ENCODE data around the gene WDR62.

WDR62 gene

DNA sequence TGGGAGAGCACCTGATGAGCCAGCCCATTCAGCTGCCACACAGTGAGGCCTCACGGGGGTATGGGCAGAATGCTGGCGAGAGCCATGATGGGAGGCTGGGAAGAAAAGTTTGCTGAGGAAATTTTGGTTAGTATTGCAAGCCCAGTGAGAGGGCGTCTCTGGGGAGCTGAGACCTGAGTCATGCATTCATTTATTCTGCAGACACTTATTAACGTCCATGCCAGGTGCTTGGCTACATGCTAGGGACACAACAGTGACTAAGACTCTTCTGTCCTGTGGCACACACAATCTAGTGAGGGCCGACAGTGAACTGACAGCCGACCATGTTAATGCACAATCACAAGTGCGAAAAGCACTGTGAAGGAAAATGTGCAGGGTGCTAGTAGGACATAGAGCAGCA is 27.2 kb downstream of the WDR62 start:
- DNase-seq: no peak

DNA sequence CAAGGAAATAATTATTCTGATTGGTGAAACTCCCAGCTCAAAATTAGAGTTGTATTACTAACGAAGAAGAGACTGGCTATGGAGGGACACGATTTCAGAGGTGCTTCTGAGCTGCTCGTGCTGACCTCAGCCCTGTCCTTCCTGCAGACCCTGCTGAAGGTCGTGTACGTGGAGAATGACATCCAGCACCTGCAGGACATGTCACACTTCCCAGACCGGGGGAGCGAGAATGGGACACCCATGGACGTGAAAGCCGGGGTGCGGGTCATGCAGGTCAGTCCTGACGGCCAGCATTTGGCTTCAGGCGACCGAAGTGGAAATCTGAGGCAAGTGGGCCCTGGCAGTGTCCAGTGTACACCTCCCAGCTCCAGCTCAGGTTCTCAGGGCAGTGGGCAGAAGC is 28.2 kb downstream of the WDR62 start:
- no peak for DNase-seq

DNA sequence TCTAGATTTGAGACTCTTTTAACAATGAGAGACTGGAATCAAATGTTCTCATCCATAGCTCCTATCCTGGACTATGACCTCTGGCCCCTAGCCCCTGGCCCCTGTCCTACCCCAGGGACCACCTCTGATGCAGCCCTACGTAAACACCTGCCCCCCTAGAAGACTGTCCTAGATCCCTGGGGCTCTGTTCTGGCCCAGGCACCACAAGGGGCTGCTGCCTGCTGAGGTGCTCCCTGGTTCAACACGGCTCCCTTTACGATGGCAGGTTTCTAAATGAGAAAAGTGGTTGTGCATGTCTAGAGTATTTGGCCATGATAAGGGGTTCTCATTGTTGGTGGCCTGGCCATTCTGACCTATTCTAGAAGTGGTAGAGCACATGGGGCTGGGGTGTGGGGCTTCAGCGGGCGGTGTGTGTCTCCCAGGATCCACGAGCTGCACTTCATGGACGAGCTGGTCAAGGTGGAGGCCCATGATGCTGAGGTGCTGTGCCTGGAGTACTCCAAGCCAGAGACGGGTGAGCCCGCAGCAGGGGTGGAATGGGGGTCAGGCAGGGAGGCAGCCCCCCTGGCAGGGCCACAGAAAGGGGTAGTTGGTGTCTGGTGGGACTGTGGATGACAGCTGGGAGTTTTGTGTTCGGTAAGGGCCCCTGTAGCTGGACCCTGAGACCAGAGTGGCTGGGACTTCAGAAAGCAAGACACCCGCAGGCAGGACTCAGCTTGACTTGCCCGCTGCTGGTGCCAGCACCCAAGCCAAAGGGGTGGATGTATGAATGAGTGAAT is 29.7 kb downstream of the WDR62 start:
- no peak for DNase-seq

DNA sequence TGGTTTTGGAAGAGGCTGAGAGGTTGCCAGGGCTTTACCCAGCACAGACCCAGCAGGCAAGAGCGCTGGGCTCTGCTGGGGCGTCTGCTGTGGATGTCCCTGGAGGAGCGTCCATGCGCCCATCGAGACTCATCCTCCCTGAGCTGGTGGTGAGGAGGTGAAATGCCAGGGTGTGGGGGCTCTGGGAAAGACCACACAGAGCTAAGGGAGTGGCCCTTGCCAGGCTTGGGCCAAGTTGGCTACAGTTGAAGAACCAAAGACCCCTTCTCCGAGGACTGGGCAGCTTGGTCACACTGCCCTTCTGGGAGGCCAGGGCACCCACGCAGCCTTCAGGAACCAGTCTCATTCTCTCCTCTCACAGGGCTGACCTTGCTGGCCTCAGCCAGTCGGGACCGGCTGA is 31.6 kb downstream of the WDR62 start:
- no peak for DNase-seq

DNA sequence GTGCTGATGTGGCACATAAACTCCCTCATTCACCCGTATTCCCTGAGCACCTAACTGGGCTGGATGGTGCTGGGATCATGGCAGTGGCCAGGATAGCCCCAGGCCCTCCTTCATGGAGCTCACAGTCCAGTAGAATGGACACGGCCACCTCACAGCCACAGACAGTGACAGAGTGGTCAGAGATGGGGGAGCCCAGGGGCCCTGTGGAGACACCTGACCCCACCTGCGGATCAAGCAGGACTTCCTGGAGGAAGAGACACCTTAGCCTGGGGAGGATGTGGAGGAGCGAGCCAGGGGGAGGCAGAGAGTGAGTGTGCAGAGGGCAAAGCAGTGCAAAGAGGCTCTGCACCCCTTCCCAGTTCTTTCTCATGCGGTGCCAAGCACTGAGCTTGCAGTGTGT is 35.1 kb downstream of the WDR62 start:
- no peak for DNase-seq

DNA sequence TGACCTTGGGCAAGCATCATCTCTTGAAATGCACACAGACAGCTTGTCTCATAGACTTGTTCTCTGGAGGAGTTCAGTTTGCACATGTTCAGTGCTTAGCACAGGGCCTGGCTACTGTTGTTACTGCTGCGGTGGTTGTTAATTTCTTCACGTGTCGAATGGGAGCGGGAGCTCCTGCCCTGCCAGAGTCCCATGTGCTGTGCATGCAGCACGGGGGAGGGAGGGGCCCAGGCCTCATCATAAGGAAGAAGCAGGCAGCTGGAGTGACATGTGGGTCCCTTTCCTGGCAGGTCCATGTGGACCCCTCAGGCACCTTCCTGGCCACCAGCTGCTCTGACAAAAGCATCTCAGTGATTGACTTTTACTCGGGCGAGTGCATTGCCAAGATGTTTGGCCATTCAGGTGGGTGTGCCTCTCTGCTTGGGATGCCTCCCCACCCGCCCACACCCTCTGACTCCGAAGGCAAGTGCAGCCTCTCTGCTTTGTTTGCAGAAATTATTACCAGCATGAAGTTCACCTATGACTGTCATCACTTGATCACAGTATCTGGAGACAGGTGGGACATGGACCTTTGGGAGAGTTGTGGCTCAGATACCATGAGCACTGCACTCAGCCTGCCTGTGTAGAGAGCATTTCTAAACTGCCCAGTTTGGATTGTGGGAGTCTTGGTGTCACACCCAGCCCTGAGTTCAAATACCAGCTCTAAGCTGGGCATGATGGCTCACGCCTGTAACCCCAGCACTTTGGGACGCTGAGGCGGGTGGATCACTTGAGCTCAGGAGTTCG is 36.4 kb downstream of the WDR62 start:
- DNase-seq: no peak

DNA sequence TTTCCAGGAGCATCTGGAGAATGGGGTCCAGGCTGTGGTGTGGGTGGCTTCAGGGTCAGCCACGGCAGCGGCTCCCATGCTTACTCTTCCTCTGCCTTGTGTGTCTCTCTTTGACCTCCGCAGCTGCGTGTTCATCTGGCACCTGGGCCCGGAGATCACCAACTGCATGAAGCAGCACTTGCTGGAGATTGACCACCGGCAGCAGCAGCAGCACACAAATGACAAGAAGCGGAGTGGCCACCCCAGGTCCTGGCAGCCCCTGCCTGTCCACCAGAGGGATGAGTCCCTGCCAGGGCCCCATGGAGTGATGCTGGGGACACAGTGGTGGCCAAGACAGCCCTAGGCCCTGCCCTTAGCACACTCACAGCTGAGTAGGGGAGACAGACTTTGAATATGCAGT is 37.9 kb downstream of the WDR62 start:
- no peak for DNase-seq

DNA sequence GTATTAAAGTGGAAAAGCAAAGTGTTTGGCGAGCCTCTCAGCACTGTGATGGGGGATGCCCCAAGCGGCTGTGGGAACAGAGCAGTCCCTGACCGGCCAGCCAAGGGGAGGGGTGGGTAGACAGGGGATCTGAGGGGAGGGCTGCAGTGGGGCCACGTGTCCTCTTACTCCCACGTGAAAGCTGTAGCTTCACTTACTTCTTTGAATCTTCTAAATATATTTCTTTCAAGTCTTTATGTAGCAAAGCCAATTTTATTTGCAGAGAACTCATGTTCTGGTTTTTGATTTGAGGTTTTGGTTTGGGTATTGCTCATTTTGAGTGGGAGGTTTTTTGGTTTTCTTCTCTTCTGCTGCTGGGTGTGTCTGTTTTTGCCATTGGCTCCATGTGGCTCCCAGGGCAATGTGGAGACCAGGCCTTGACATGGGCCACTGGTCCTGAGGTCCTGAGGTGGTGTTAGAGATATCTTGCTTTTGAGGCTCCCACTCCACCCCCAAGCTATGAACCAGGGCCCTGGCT is 38.5 kb downstream of the WDR62 start:
- DNase-seq: no peak

DNA sequence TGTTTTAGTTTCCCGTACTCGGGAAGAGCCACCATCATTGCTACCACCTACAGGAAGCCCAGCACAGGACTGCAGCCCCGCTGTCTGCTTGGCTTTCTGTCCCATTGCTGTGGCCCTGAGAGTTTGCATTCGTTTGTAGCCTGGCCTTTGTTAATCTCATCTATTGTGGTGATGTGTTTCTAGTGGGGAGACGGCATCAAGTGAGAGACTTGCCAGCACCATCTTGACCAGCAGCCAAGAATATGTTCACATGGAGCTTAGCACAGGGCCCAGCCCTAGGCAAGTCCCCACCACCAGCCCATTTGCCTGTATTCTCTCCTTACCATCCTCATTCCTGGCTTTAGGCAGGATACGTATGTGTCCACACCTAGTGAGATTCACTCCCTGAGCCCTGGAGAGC is 39.0 kb downstream of the WDR62 start:
- no peak for DNase-seq

DNA sequence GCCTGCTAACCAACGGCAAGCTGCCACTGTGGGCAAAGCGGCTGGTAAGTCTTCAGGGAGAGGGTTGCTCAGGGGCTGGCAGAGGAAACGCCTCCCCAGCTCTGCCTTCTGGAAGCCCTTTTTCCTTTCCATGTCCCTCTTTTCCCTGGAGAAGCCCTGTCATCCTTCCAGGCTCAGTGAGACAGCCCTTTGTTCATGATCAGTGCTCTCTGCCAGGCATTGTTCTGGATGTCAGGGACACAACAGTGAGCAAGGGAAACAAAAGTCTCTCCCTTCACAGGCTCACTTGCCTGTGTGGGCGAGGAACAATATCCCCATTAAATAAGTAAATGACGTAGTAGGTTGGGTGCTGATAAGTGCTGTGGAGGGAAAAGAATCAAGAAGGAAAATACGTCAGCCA is 42.3 kb downstream of the WDR62 start:
- DNase-seq: no peak

DNA sequence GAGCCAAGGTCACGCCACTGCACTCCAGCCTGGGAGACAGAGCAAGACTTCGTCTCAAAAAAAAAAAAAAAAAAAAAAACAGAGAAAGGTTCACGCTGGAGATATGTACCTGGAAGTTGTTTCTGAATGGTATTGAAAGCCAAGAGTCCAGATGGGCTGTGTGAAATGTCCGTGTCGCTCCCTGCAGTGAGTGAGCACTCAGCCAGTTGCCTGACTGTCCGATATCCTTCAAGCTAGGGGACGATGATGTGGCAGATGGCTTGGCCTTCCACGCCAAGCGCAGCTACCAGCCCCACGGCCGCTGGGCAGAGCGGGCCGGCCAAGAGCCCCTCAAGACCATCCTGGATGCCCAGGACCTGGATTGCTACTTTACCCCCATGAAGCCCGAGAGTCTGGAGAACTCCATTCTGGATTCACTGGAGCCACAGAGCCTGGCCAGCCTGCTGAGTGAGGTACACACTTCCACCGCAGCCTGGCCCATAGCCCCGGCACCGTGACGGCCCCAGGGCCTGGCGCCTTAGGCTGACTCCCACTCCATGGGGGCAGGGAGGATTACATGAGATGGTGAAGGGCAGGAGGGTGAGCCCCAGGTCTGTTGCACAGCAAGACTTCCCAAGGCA is 44.6 kb downstream of the WDR62 start:
- DNase-seq: no peak

DNA sequence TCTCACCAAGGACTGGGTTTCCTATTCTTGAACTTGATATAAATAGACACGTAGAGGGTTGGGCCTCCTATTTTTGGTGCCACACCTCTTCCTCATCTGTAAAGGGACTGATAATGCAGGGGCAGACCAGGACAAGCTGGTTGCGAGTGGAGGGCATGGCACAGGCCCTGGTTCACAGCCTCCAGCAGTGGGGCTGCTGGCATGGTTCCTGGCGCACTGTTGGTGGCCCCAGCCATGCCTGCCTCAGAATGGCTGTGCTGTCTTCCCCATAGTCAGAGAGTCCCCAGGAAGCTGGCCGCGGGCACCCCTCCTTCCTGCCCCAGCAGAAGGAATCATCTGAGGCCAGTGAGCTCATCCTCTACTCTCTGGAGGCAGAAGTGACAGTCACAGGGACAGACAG is 45.8 kb downstream of the WDR62 start:
- DNase-seq: no peak

DNA sequence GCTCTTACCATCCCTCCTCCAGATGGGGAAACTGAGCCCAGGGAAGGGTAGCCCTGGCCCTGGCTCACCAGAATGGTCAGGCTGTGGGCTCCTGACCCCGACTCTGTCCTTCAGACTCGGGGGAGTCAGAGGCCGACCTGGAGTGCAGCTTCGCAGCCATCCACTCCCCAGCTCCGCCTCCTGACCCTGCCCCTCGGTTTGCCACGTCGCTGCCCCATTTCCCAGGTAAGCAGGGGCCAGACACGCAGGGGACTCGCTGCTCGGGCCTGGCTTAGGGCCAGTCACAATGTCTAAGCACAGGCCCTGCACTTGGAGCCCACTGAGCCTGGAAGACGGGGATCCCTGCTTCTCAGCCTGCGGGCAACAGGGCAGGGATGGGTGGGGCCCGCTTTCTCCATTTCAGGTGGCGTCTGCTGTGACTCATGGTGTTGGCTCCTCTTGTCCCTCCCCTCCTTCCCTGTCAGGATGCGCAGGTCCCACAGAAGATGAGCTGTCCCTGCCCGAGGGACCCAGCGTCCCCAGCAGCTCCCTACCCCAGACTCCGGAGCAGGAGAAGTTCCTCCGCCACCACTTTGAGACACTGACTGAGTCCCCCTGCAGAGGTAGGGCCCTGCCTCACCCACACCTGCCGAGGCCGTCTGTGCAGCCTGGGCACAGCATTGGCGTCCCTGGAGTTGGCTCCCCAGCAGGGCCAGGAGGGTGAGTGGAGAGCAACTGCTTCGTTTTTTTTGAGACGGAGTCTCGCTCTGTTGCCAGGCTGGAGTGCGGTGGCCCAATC is 47.0 kb downstream of the WDR62 start:
- DNase-seq: no peak

DNA sequence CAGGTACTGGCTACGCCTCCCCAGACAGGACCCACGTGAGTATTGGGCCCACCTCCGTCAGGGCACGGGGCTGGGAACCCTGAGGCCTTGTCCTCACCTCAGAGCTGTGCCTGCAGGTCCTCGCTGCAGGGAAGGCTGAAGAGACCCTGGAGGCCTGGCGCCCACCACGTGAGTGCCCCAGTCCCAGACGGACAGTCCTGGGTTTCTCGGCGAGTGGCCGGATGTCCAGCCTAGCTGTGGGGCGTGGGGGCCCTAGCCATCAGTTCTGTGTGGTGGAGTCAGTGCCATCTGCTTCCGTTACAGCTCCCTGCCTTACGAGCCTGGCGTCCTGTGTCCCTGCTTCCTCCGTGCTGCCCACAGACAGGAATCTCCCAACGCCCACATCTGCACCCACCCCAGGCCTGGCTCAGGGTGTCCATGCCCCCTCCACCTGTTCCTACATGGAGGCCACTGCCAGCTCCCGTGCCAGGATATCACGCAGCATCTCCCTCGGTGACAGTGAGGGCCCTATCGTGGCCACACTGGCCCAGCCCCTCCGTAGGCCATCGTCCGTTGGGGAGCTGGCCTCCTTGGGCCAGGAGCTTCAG is 48.4 kb downstream of the WDR62 start:
- DNase-seq: no peak

DNA sequence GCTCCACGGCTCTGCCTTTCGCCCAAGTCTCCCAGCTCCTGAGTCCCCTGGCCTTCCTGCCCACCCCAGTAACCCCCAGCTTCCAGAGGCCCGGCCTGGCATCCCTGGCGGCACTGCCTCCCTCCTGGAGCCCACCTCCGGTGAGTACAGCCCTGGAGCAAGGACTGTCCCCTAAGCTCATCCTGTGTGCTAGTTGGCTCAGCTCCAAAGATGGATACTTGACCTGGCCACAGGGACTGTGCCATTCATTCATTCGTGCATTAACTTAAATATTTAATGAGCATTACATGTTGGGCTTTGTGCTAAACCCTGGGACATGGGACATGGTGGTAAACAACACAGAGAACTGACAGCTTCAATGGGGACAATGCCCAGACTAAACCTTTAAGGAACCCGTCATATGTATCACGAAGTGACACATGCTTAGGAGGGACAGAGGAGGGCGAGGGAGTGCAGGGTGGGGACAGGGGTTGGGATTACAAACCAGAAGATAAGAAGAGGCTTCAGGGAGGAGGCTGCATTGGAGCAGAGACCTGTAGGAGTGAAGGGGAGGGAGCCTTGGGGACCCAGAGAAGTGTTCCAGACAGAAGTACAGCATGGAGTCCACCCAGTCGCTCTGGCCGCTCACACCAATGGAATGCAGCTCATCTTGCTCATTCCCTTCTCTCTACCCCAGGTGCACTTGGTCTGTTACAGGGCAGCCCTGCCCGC is 49.3 kb downstream of the WDR62 start:
- no peak for DNase-seq

DNA sequence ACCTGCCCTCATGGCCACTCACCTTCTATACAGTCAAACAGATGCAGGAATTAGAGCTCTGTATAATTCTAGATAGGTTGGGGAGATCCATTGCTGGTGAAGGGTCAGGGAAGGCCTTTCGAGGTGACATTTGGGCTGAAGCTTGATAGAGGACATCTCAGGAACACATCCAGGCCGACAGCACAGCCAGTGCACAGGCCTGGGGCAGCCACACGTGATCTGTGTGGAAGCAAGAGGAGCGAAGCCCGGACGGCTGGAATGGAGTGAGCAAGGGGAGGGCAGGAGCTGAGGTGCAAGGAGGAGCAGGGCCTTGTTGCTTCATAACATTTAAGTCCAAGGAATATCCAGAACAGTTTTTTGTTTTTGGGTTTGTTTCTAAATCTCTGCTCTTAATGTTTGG is 51.7 kb downstream of the WDR62 start:
- DNase-seq: no peak

DNA sequence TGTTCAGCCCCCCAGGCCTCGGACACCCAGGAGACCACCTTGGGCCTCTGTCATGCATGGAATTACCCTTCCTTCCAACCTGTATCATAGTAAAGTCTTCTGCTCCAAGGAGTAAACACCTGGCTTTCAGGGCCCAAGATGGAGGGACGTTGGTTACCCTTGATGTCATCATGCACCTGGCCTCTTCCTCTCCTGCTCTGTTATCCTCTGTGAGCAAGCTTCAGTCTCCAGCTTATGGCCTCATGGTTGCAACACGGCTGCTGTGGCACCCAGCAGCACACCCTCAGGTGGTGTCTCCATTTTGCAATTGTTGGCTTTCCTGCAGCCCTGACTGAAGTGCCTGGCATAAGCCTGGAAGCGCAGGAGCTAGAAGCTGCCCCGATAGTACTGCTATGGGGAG is 52.3 kb downstream of the WDR62 start:
- no peak for DNase-seq

DNA sequence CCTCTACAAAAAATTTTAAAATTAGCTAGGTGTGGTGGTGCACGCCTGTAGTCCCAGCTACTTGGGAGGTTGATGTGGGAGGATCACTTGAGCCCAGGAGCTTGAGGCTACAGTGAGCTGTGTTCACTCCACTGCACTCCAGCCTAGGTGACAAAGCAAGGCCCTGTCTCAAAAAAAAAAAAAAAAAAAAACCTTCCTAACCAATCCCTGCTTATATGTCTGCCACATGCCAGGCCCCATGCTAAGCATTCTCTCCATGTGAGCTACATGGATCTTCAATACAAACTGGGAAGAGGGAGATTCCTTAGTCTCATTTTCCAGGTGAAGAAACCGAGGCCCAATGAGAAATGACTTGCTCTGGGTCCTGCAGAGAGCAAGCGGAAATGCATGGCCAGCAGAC is 54.0 kb downstream of the WDR62 start:
- DNase-seq: no peak

DNA sequence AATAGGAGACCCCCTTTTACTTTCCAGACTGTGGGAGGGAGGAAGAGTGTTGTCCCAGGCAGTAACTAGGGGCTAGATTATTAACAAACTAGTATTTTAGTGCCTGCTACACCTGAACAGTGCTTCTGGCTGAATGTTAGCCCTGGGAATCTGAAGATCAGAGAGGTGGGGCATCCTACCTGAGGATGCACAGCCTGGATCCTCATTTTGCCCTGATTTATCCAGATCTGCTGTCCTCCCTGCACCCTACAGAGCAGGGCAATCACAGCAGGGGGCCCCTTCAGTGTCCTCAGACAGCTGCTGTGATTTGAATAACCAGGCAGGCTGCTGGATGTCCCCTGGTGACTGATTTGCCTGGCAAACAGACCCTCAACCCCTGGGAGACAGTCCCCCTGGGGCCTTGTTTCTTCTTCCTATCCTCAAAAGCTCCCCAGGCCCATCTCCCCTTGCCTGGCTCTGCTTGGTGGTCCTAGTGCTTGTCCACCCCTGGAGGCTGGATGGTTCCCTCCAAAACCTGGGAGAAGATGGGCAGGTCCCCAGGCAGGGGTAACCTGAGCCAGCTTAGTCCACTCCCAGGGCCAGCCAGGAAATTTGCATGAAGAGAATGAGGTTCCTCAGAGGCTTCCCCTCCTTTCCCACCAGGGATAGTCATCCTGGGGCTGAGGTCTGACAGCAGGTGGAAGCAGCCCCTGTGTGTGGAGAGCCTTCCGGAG is 55.9 kb downstream of the WDR62 start, which contains the start of gene OVOL3:
TSS of gene OVOL3 (plus strand) at position 657 of the 713 bp plus-strand sequence. CDS start 60 bp downstream, outside the sequence.
- DNase-seq: no peak

DNA sequence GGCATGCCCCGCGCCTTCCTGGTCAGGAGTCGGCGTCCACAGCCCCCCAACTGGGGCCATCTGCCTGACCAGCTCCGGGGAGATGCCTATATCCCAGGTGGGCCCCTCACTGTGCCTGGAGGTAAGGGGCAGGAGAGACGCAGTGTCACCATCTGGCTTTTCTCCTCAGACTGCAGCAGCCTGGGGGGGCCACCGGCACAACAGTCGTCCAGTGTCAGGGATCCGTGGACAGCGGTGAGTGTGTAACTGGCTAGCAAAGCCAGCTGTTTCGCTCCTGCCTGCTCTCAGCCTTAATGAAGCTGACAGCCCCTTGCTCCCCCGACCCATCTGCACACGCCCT is 56.5 kb downstream of the WDR62 start:
- no peak for DNase-seq

DNA sequence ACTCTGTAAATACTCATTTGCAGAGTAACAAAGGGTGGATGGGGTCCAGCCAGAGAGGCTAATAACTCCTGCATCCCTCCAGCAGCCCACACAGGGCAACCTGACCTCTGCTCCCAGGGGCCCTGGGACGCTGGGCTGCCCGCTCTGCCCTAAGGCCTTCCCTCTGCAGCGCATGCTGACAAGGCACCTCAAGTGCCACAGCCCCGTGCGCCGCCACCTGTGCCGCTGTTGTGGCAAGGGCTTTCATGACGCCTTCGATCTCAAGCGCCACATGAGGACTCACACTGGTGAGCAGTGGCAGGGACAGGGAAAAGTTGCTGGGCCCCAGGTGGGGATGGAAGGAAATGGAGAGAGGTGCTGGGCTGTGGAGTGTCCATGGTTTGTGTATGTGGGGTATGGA is 58.0 kb downstream of the WDR62 start:
- no peak for DNase-seq
